NCI-H1436 (cell line): Measurements from ENCODE around the gene CHD9NB.
A peak's percentile ranks its signal among the peaks of the same experiment; 100 is the strongest.

ENCODE experiments used
- DNase-seq: peaks from one replicate; lab custom pipeline; 2025; lab: John Stamatoyannopoulos, UW

CHD9NB gene

GRCh38 chr16:53052519-53053501 lies at the start of gene CHD9NB:
Gene CHD9NB, minus strand, starts transcription at chr16:53052897. Its CDS starts 8,739 bp downstream, at chr16:53044158.
- DNase-seq: no peak

GRCh38 chr16:53100889-53101288 lies 48.2 kb upstream of the CHD9NB start:
- no peak for DNase-seq

GRCh38 chr16:53100131-53100748 lies 47.5 kb upstream of the CHD9NB start:
- DNase-seq: no peak

- DNase-seq: peak; percentile 94
Observed at GRCh38 chr16:53099318-53100130, 46.8 kb upstream of the CHD9NB start.

GRCh38 chr16:53098526-53099317 lies 46.0 kb upstream of the CHD9NB start:
- DNase-seq: peak; percentile 62

- DNase-seq: no peak
Observed at GRCh38 chr16:53097190-53097589, 44.5 kb upstream of the CHD9NB start.

- DNase-seq: no peak
Observed at GRCh38 chr16:53094013-53094630, 41.4 kb upstream of the CHD9NB start.

GRCh38 chr16:53093162-53093744 lies 40.6 kb upstream of the CHD9NB start:
- no peak for DNase-seq

- DNase-seq: no peak
Observed at GRCh38 chr16:53092284-53092683, 39.6 kb upstream of the CHD9NB start.

- peak; percentile 87 for DNase-seq
Observed at GRCh38 chr16:53091466-53092211, 38.9 kb upstream of the CHD9NB start.

- no peak for DNase-seq
Observed at GRCh38 chr16:53090591-53091411, 38.1 kb upstream of the CHD9NB start.

- no peak for DNase-seq
Observed at GRCh38 chr16:53090286-53090590, 37.5 kb upstream of the CHD9NB start.

GRCh38 chr16:53089434-53090285 lies 37.0 kb upstream of the CHD9NB start:
- peak; percentile 30 for DNase-seq

GRCh38 chr16:53087101-53087500 lies 34.4 kb upstream of the CHD9NB start:
- no peak for DNase-seq

GRCh38 chr16:53085931-53086421 lies 33.3 kb upstream of the CHD9NB start:
- DNase-seq: no peak

- no peak for DNase-seq
Observed at GRCh38 chr16:53085369-53085843, 32.7 kb upstream of the CHD9NB start.

GRCh38 chr16:53084746-53085334 lies 32.1 kb upstream of the CHD9NB start:
- DNase-seq: no peak
